GM12878 (cell line): ENCODE results near the gene TRAF3IP3. TPM values are rescaled to one million over a fixed set of nuclear protein-coding genes. Genes with fewer than 3 reads are reported as not detected.

Experiments
- BHLHE40 ChIP-seq, 2 experiments: fragments of 450-650 bp in 1 of 2; IDR thresholded peaks; 2 replicates each; pipeline ENCODE4 v1.6.1; 2011 to 2017; ENCODE audit warnings: low read depth in 2 of 2, borderline replicate concordance in 1 of 2, improper control_type of control experiment in 1 of 2, low read length in 1 of 2, mild to moderate bottlenecking in 1 of 2
- BMI1 ChIP-seq: fragments of 450-650 bp; IDR thresholded peaks from 2 replicates; pipeline ENCODE4 v1.6.1; 2016; ENCODE audit warnings: mild to moderate bottlenecking, moderate library complexity, borderline replicate concordance
- BRCA1 ChIP-seq: IDR thresholded peaks from 2 replicates; pipeline ENCODE4 v1.6.1; 2011; ENCODE audit warnings: low read depth, low read length, improper control_type of control experiment
- CEBPB ChIP-seq, 2 experiments: fragments of 150-350 bp in 1 of 2; IDR thresholded peaks; 2 replicates each; pipeline ENCODE4 v1.6.1; 2012 to 2014; ENCODE audit warnings: low read depth in 2 of 2, low read length in 2 of 2, borderline replicate concordance in 1 of 2, inconsistent platforms in 1 of 2
- CREM ChIP-seq: IDR thresholded peaks from 2 replicates; pipeline ENCODE4 v1.6.1; 2014; ENCODE audit warnings: antibody characterized with exemption, low read depth
- ETV6 ChIP-seq, 2 experiments: fragments of 450-650 bp in 1 of 2; IDR thresholded peaks in 1 of 2; conservative IDR thresholded peaks in 1 of 2; 2 replicates each; pipeline ENCODE4 v1.6.1; 2014; ENCODE audit warnings: antibody characterized with exemption in 1 of 2, borderline replicate concordance in 1 of 2, low read depth in 1 of 2, mild to moderate bottlenecking in 1 of 2, moderate library complexity in 1 of 2
- HCFC1 ChIP-seq: fragments of 150-350 bp; IDR thresholded peaks from 2 replicates; pipeline ENCODE4 v1.6.1; 2014; ENCODE audit warnings: low read length
- KDM1A ChIP-seq: fragments of 200-600 bp; sonication (generic); IDR thresholded peaks from 2 replicates; pipeline ENCODE4 v1.6.1; 2016; ENCODE audit warnings: borderline replicate concordance
- KLF5 ChIP-seq: fragments of 450-650 bp; IDR thresholded peaks from 2 replicates; pipeline ENCODE4 v1.6.1; 2014; ENCODE audit warnings: mild to moderate bottlenecking; ENCODE audit not compliant: partially characterized antibody
- MEF2B ChIP-seq: fragments of 450-650 bp; IDR thresholded peaks from 2 replicates; pipeline ENCODE4 v1.6.1; 2018; ENCODE audit warnings: mild to moderate bottlenecking, moderate library complexity; ENCODE audit not compliant: partially characterized antibody, poor library complexity, severe bottlenecking
- NFXL1 ChIP-seq: fragments of 450-650 bp; IDR thresholded peaks from 2 replicates; pipeline ENCODE4 v1.6.1; 2017; ENCODE audit warnings: antibody characterized with exemption, mild to moderate bottlenecking, borderline replicate concordance
- NFYB ChIP-seq: IDR thresholded peaks from 2 replicates; pipeline ENCODE4 v1.6.1; 2011; ENCODE audit warnings: low read depth, mild to moderate bottlenecking, low read length, improper control_type of control experiment, moderate library complexity; ENCODE audit not compliant: insufficient read depth
- NR2C1 ChIP-seq: fragments of 450-650 bp; IDR thresholded peaks from 2 replicates; pipeline ENCODE4 v1.6.1; 2017; ENCODE audit warnings: antibody characterized with exemption, mild to moderate bottlenecking, moderate library complexity
- PML ChIP-seq: IDR thresholded peaks from 2 replicates; pipeline ENCODE4 v1.6.1; 2012; ENCODE audit warnings: low read length, inconsistent platforms
- POLR2AphosphoS2 ChIP-seq: IDR thresholded peaks from 2 replicates; pipeline ENCODE4 v1.6.1; 2011; ENCODE audit warnings: low read depth, mild to moderate bottlenecking, low read length, improper control_type of control experiment, moderate library complexity
- SIX5 ChIP-seq: IDR thresholded peaks from 2 replicates; pipeline ENCODE4 v1.6.1; 2011; ENCODE audit warnings: mild to moderate bottlenecking, low read depth, low read length, moderate library complexity; ENCODE audit not compliant: severe bottlenecking
- SREBF1 ChIP-seq: IDR thresholded peaks from 2 replicates; pipeline ENCODE4 v1.6.1; 2012; ENCODE audit warnings: mild to moderate bottlenecking, low read length
- TAF1 ChIP-seq: IDR thresholded peaks from 2 replicates; pipeline ENCODE4 v1.6.1; 2011; ENCODE audit warnings: mild to moderate bottlenecking, low read depth, low read length, borderline replicate concordance
- TCF12 ChIP-seq: IDR thresholded peaks from 2 replicates; pipeline ENCODE4 v1.6.1; 2011; ENCODE audit warnings: low read depth, mild to moderate bottlenecking, low read length
- USF2 ChIP-seq: IDR thresholded peaks from 2 replicates; pipeline ENCODE4 v1.6.1; 2011; ENCODE audit warnings: low read depth, low read length, improper control_type of control experiment, borderline replicate concordance
- ZNF217 ChIP-seq: fragments of 450-650 bp; IDR thresholded peaks from 2 replicates; pipeline ENCODE4 v1.6.1; 2017; ENCODE audit warnings: antibody characterized with exemption, mild to moderate bottlenecking
- ZZZ3 ChIP-seq: IDR thresholded peaks from 2 replicates; pipeline ENCODE4 v1.6.1; 2011; ENCODE audit warnings: low read depth; ENCODE audit not compliant: control insufficient read depth, insufficient read length
- polyA plus RNA-seq, 11 experiments: library from polyadenylated mRNA; depleted of rRNA in 4 of 11; unstranded in 6 of 11; stranded (reverse) in 5 of 11; fragments of >200 nt; fragmentation: Nextera tagmentation in 4 of 11; fragmentation: Illumina TruSeq in 1 of 11; extraction: Ambion mirVana in 4 of 11; extraction: Trizol in 1 of 11; gene quantifications; 1 replicate in 1 of 11; 2 replicates in 10 of 11; pipeline versions ENCODE4 v1.2.1 to v1.2.3, GENCODE V29; 2011 to 2016; ENCODE audit warnings: inconsistent platforms in 2 of 11, missing spikeins in 2 of 11, low read depth in 1 of 11
- total RNA-seq, 4 experiments: library from RNA; depleted of rRNA in 3 of 4; stranded (reverse); fragments of >200 nt in 3 of 4; fragmentation: Illumina TruSeq in 1 of 4; extraction: Trizol in 1 of 4; gene quantifications; 2 replicates each; pipeline versions ENCODE4 v1.2.1 to v1.2.3, GENCODE V29; 2013 to 2021
- TF ChIP-seq, protein P1 (sequence below): IDR thresholded peaks from 2 replicates; pipeline ENCODE4 v1.6.1; 2012; ENCODE audit warnings: low read length, inconsistent platforms
- TF ChIP-seq, protein P2 (sequence below): IDR thresholded peaks from 2 replicates; pipeline ENCODE4 v1.6.1; 2012; ENCODE audit warnings: mild to moderate bottlenecking, low read depth, low read length

TRAF3IP3 gene
- total and polyA plus RNA-seq, 10 of the 15 experiments (the other 5 are each of a cell fraction or from before 2014, with no cell fraction given) = 61.6 to 121 (median 96.5) TPM

DNA sequence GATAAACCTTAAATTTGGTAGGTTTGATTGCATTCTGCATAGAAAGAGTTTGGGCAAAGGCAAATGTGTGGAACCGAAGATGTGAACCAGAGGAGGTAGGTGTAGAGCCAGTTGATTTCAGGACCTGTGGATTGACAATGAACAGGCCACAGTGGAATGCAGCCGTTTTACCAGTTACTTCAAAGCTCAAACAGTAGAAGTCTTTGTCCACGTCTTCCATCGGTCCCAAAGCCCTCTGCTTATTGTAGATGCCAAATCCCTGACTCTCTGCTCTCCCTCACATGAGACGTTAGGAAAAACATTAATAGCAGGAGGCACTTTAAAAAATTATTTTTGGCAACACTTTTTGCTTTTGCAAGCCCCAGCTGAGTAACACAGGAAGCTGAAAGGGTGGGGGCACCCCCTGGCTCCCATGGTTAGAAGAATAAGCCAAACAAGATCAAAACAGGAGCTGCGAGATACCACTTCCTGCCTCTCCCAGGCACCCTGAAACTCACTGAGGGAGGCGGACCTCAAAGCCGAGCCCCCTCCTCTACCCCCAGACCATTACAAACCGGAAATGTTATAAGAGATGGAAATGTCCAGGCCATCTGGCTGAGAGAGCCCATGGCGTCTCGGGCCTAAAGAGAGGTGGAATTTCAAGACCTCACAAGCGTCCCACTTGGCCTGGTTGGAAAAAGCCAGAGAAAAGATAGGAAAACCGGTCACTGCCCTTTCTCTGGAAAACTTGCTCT lies 13.5 kb downstream of the TRAF3IP3 start (continued):
- TF ChIP-seq ZNF217 = no peak
- no peak for TF ChIP-seq SIX5
- TF ChIP-seq TAF1 = no peak
- TF ChIP-seq, protein P1, sequence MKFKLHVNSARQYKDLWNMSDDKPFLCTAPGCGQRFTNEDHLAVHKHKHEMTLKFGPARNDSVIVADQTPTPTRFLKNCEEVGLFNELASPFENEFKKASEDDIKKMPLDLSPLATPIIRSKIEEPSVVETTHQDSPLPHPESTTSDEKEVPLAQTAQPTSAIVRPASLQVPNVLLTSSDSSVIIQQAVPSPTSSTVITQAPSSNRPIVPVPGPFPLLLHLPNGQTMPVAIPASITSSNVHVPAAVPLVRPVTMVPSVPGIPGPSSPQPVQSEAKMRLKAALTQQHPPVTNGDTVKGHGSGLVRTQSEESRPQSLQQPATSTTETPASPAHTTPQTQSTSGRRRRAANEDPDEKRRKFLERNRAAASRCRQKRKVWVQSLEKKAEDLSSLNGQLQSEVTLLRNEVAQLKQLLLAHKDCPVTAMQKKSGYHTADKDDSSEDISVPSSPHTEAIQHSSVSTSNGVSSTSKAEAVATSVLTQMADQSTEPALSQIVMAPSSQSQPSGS = peak; percentile 76
- TF ChIP-seq NFXL1 = no peak
- TF ChIP-seq KLF5 = no peak
- peak in 1 of 2 experiments; percentile 83; a peak in 2 of 4 replicates for TF ChIP-seq ETV6 (conservative IDR thresholded peaks at IDR 0.05 in 1 of 2, IDR thresholded peaks at IDR 0.05 in 1 of 2; ENCODE audit: borderline replicate concordance in 1 of 2, low read depth in 1 of 2)
- no peak for TF ChIP-seq SREBF1
- no peak for TF ChIP-seq HCFC1
- no peak for TF ChIP-seq NFYB
- TF ChIP-seq, protein P2, sequence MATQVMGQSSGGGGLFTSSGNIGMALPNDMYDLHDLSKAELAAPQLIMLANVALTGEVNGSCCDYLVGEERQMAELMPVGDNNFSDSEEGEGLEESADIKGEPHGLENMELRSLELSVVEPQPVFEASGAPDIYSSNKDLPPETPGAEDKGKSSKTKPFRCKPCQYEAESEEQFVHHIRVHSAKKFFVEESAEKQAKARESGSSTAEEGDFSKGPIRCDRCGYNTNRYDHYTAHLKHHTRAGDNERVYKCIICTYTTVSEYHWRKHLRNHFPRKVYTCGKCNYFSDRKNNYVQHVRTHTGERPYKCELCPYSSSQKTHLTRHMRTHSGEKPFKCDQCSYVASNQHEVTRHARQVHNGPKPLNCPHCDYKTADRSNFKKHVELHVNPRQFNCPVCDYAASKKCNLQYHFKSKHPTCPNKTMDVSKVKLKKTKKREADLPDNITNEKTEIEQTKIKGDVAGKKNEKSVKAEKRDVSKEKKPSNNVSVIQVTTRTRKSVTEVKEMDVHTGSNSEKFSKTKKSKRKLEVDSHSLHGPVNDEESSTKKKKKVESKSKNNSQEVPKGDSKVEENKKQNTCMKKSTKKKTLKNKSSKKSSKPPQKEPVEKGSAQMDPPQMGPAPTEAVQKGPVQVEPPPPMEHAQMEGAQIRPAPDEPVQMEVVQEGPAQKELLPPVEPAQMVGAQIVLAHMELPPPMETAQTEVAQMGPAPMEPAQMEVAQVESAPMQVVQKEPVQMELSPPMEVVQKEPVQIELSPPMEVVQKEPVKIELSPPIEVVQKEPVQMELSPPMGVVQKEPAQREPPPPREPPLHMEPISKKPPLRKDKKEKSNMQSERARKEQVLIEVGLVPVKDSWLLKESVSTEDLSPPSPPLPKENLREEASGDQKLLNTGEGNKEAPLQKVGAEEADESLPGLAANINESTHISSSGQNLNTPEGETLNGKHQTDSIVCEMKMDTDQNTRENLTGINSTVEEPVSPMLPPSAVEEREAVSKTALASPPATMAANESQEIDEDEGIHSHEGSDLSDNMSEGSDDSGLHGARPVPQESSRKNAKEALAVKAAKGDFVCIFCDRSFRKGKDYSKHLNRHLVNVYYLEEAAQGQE = no peak
- peak; percentile 29; the same call in 1 of the 2 replicates for TF ChIP-seq BMI1
- TF ChIP-seq USF2 = no peak
- no peak for TF ChIP-seq NR2C1
- peak; percentile 93 for TF ChIP-seq MEF2B
- TF ChIP-seq TCF12 = 0 out of 2 replicates have a peak, but pooled peaks have one; percentile 4
- TF ChIP-seq CREM = no peak; the same call in 1 of the 2 replicates
- no peak for TF ChIP-seq CEBPB (IDR thresholded peaks at IDR 0.05; ENCODE audit: borderline replicate concordance in 1 of 2, low read depth in 2 of 2, low read length in 2 of 2)
- no peak for TF ChIP-seq BRCA1
- peak in 1 of 2 experiments; percentile 10; a peak in 1 of 4 replicates for TF ChIP-seq BHLHE40 (IDR thresholded peaks at IDR 0.05; ENCODE audit: borderline replicate concordance in 1 of 2, low read depth in 2 of 2, low read length in 1 of 2)
- TF ChIP-seq KDM1A = no peak
- no peak for TF ChIP-seq ZZZ3
- TF ChIP-seq PML = no peak
- peak; percentile 45; the same call in 1 of the 2 replicates for TF ChIP-seq POLR2AphosphoS2
